Right lung (tissue), 5 donors: Measurements from ENCODE around the gene IL12RB1. TPM values are rescaled to one million over a fixed set of nuclear protein-coding genes. Genes with fewer than 3 reads are reported as not detected.

Experiments used
- DNase-seq, 2 donors: peaks; one replicate each; pipeline ENCODE4 v3.0.0-alpha.2; 2013
- polyA plus RNA-seq, 5 donors: library from polyadenylated mRNA; unstranded; fragments of 120-200 nt; gene quantifications; one replicate each; pipeline versions ENCODE4 v1.2.1 to v1.2.3, GENCODE V29; 2013; ENCODE audit warnings: inconsistent platforms in 1 of 5, low replicate concordance in 1 of 5; ENCODE audit not compliant: insufficient read length in 5 of 5, insufficient read depth in 1 of 5

Gene IL12RB1
- polyA plus RNA-seq, 5 donors = 0.31 to 0.63 (median 0.53) TPM

DNA sequence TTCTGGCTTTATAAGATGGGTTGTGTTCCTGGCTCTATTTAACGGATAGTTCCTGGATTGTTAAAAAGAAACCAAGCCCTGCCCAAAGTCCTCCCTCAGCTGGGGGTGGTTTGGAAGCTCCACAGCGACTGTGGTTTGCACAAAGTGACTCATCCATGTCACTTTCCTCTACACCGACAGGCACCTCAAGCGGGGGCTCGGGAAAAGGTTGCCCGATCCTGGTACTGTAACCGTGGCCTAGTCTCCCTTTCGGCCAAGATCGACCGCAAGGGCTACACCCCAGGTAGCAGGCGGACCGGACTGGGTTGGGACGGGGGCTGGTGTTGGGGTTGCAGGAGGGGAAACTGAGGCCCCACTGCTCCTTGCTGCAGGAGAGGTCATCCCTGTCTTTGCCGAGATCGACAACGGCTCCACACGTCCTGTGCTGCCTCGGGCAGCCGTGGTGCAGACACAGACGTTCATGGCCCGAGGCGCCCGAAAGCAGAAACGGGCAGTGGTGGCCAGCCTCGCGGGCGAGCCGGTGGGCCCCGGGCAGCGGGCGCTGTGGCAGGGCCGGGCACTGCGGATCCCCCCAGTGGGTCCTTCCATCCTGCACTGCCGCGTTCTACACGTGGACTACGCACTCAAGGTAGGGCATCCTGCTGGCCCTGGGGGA is 77.2 kb downstream of the IL12RB1 start:
- no peak for DNase-seq

Other genes with a start within 250 kb of the IL12RB1 start
- 1 to 10 TPM; 1.9 to 3.4 (median 2.8) TPM for gene JAK3, start 239.0 kb downstream of the IL12RB1 start, polyA plus RNA-seq
- 1,000 to 10,000 TPM in 3 of 5 donors, 100 to 1,000 TPM in 2; 990 to 2,008 (median 1,110) TPM for gene RPL18A, start 227.0 kb downstream of the IL12RB1 start, polyA plus RNA-seq
- gene SLC5A5, start 215.0 kb downstream of the IL12RB1 start, polyA plus RNA-seq = under 1 TPM in 4 of 5 donors, not detected in 1; 0.05 to 0.13 (median 0.08) TPM
- gene CCDC124, start 153.9 kb downstream of the IL12RB1 start, polyA plus RNA-seq = 10 to 100 TPM; 36.0 to 90.2 (median 46.2) TPM
- 1 to 10 TPM; 1.5 to 2.7 (median 1.8) TPM for gene KCNN1, start 119.8 kb downstream of the IL12RB1 start, polyA plus RNA-seq
- 10 to 100 TPM in 2 of 5 donors, 1 to 10 TPM in 3; 7.4 to 13.5 (median 8.8) TPM for gene ARRDC2, start 78.8 kb downstream of the IL12RB1 start, polyA plus RNA-seq
- 10 to 100 TPM in 1 of 5 donors, 1 to 10 TPM in 4; 3.8 to 10.3 (median 6.1) TPM for gene MAST3, start 10.8 kb upstream of the IL12RB1 start, polyA plus RNA-seq
- gene PIK3R2, start 66.2 kb upstream of the IL12RB1 start, polyA plus RNA-seq = 10 to 100 TPM; 20.7 to 57.0 (median 27.6) TPM
- 10 to 100 TPM in 3 of 5 donors, 1 to 10 TPM in 2; 9.1 to 25.8 (median 10.9) TPM for gene IFI30, start 86.9 kb upstream of the IL12RB1 start, polyA plus RNA-seq
- 10 to 100 TPM in 1 of 5 donors, 1 to 10 TPM in 4; 5.2 to 10.4 (median 6.3) TPM for gene MPV17L2, start 106.3 kb upstream of the IL12RB1 start, polyA plus RNA-seq
- 1 to 10 TPM; 3.0 to 6.2 (median 5.3) TPM for gene RAB3A, start 117.1 kb upstream of the IL12RB1 start, polyA plus RNA-seq
- 1 to 10 TPM; 1.3 to 3.3 (median 1.9) TPM for gene PDE4C, start 139.5 kb upstream of the IL12RB1 start, polyA plus RNA-seq
- gene IQCN, start 187.5 kb upstream of the IL12RB1 start, polyA plus RNA-seq = 1 to 10 TPM; 3.7 to 9.3 (median 6.7) TPM
- gene JUND, start 194.7 kb upstream of the IL12RB1 start, polyA plus RNA-seq = 100 to 1,000 TPM in 2 of 5 donors, 10 to 100 TPM in 3; 44.7 to 152 (median 94.6) TPM
- 100 to 1,000 TPM in 1 of 5 donors, 10 to 100 TPM in 4; 73.3 to 103 (median 79.9) TPM for gene LSM4, start 236.1 kb upstream of the IL12RB1 start, polyA plus RNA-seq